Mammary epithelial cell (primary cell): Measurements from ENCODE around the gene DFFA.

ENCODE experiments used
- CTCF ChIP-seq, 2 donors: IDR thresholded peaks in 1 of 2; conservative IDR thresholded peaks in 1 of 2; 2 replicates each; pipeline ENCODE4 v1.5.1; 2011 to 2012; ENCODE audit warnings: inconsistent platforms in 2 of 2, low read length in 2 of 2, mild to moderate bottlenecking in 2 of 2, control low read depth in 1 of 2, low read depth in 1 of 2; ENCODE audit not compliant: insufficient read depth in 1 of 2; ENCODE audit errors: extremely low read depth in 1 of 2
- EZH2 ChIP-seq: IDR thresholded peaks from 2 replicates; pipeline ENCODE4 v1.6.1; 2012; ENCODE audit warnings: low read length, inconsistent platforms, borderline replicate concordance

GRCh38 chr1:10511494-10511885 is 39.2 kb upstream of the DFFA start:
- TF ChIP-seq CTCF (conservative IDR thresholded peaks at IDR 0.05 in 1 of 2, IDR thresholded peaks at IDR 0.05 in 1 of 2; ENCODE audit: extremely low read depth in 1 of 2, insufficient read depth in 1 of 2, low read depth in 1 of 2, low read length in 2 of 2) (no peak), EZH2 (no peak)
